K562 (cell line): Measurements from ENCODE around the gene MMS22L.

Source experiments
- IFI16 ChIP-seq: fragments of 250-450 bp; sonication (Bioruptor Pico); IDR thresholded peaks from 2 replicates; pipeline ENCODE4 v2.1.2; 2022; ENCODE audit warnings: mild to moderate bottlenecking, inconsistent platforms
- KDM1A ChIP-seq, 2 experiments: fragments of 450-650 bp; IDR thresholded peaks; 2 replicates each; pipeline ENCODE4 v1.6.1; 2016; ENCODE audit warnings: mild to moderate bottlenecking in 2 of 2
- POLR2AphosphoS5 ChIP-seq: IDR thresholded peaks from 2 replicates; pipeline ENCODE4 v1.6.1; 2011; ENCODE audit warnings: mild to moderate bottlenecking, low read depth, low read length, moderate library complexity; ENCODE audit not compliant: control insufficient read depth, insufficient read depth
- ZZZ3 ChIP-seq: fragments of 450-650 bp; IDR thresholded peaks from 2 replicates; pipeline ENCODE4 v1.6.1; 2016; ENCODE audit warnings: antibody characterized with exemption, mild to moderate bottlenecking, moderate library complexity
- TF ChIP-seq, protein P1 (sequence below): fragments of 250-450 bp; sonication (Bioruptor Pico); IDR thresholded peaks from 2 replicates; pipeline ENCODE4 v1.8.0; 2021; ENCODE audit warnings: moderate library complexity, mild to moderate bottlenecking, inconsistent platforms
- TF ChIP-seq, protein P2 (sequence below): IDR thresholded peaks from 3 replicates; pipeline ENCODE4 v1.6.1; 2011; ENCODE audit warnings: borderline replicate concordance, mild to moderate bottlenecking; ENCODE audit not compliant: insufficient read length, insufficient read depth

DNA sequence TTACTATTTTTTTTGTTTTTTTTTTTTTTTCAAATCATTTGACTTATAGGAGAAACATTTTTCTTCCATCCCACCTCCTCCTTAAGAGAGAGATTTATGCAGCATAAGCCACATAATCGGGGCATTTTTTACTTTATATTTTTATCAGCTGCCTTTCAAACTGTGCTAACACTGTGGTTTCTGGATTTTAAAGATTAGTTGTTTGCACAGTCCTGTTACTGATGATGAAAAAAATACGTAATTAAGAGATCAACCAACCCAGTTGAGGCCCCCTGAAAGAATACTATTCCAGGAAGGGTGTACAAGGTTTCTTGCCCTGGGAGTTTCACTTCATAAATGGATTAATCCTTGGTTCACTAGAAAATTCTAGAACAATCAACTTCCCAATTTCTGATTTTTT lies 68.3 kb downstream of the MMS22L start:
- TF ChIP-seq, protein P1, sequence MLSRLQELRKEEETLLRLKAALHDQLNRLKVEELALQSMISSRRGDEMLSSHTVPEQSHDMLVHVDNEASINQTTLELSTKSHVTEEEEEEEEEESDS (CRISPR knock-in tag), result no peak
- TF ChIP-seq, protein P2, sequence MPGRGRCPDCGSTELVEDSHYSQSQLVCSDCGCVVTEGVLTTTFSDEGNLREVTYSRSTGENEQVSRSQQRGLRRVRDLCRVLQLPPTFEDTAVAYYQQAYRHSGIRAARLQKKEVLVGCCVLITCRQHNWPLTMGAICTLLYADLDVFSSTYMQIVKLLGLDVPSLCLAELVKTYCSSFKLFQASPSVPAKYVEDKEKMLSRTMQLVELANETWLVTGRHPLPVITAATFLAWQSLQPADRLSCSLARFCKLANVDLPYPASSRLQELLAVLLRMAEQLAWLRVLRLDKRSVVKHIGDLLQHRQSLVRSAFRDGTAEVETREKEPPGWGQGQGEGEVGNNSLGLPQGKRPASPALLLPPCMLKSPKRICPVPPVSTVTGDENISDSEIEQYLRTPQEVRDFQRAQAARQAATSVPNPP, result no peak
- TF ChIP-seq ZZZ3 (no peak), KDM1A (IDR thresholded peaks at IDR 0.05) (no peak), POLR2AphosphoS5 (no peak), IFI16 (no peak)
